Lower leg skin (tissue), 4 donors: Measurements from ENCODE around the gene LASP1NB.
"Not testable (repeated sequence)": the region's sequence is repeated elsewhere in the genome, so short reads cannot be mapped to it uniquely, and the experiment has no call there.

Source experiments
- DNase-seq, 2 donors: peaks; one replicate each; pipeline ENCODE4 v3.0.0-alpha.2; 2019; ENCODE audit warnings: low spot score in 2 of 2
- H3K4me3 ChIP-seq: fragments of 200-600 bp; sonication (generic); 2 replicates; pipeline ENCODE4 v1.5.1; 2017; ENCODE audit warnings: mild to moderate bottlenecking, low read depth; ENCODE audit not compliant: poor library complexity, severe bottlenecking
- CTCF ChIP-seq, 3 donors: fragments of 450-650 bp; IDR thresholded peaks; one replicate each; pipeline ENCODE4 v1.5.1; 2016; ENCODE audit warnings: antibody characterized with exemption in 3 of 3, mild to moderate bottlenecking in 3 of 3, moderate library complexity in 2 of 3
- POLR2A ChIP-seq, 2 donors: fragments of 450-650 bp; IDR thresholded peaks; one replicate each; pipeline ENCODE4 v1.6.1; 2016 to 2017; ENCODE audit warnings: antibody characterized with exemption in 2 of 2, mild to moderate bottlenecking in 1 of 2, moderate library complexity in 1 of 2
- WGBS, 2 donors: methylation state at CpG; one replicate each; pipeline ENCODE4 v1.1.5; 2018; 5-methylcytosine and 5-hydroxymethylcytosine counted together
- intact Hi-C: fragments of 100-400 bp; cut with DNase I; formaldehyde crosslinking; loops from one replicate; pipeline ENCODE4 v1.15.0; 2023; ENCODE audit warnings: low total_unique reads

The LASP1NB gene

DNA sequence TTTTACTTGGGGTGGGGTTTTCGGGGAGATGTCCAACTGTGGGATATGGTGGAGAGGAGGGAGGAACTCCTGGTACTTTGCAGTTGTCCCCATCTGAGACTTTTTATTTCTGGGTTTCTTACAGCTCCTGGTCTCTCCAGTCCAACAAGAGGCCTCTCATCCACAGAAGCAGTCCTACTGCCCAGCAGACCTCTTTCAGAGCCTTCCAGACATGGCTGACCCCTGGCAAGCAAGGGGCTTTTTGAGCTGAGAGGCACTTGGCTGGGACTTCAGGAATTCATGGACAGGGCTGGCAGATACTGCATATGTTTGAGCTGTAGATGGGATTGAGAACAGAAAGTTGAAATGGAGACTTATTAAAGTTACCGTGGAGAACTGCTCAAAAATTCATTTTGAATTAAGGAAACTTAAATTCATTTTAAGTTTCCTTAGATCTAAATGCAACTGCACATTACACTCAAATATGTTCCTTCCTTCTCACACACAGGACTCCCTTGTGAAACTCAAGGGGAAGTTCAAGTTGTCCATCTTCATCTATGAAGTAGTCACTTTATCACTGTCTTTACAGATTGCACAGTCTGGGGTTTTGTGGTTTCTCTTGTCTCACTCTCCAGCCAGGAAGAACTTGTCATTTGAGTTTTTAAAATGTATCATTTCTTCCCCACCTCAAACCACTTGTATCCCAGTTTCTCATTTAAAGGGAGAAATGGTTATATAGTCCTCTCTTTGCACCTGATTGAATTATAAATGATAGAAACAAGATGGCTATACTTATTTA, 1.1 kb downstream of the LASP1NB start:
- WGBS, 2 donors, result 59 to 69% methylated on average over 2 of the region's 2 CpGs
- intact Hi-C loops, result no loop called here
- DNase-seq, result peak; percentile 10 to 57
- TF ChIP-seq CTCF (IDR thresholded peaks at IDR 0.05) (no peak), POLR2A (IDR thresholded peaks at IDR 0.05) (no peak)
- H3K4me3 ChIP-seq, result no peak overlapping the region

- intact Hi-C loops, DNase-seq, H3K4me3 ChIP-seq: not testable (repeated sequence)
- whole genome bisulfite sequencing, 2 donors, result 94 to 100% methylated on average over 2 to 15 of the region's 36 CpGs
Measured at GRCh38 chr17:38930782-38931181, 5.4 kb downstream of the LASP1NB start.

DNA sequence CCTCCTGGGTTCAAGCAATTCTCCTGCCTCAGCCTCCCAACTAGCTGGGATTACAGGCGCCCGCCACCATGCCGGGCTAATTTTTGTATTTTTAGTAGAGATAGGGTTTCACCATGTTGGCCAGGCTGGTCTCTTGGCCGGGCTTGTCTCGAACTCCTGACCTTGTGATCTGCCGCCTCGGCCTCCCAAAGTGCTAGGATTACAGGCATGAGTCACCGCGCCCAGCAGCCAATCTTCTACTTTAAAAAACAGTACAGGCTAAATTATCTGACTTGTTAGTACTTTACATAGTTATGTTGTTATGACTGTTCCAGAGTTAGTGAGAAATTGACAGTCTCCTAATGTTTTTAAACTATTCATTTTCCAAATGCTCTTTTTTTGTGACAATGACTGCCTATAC, 8.5 kb downstream of the LASP1NB start:
- DNase-seq, result peak in 1 of 2 donors; percentile 60
- 69 to 79% methylated on average over 9 of the region's 9 CpGs for WGBS, 2 donors
- H3K4me3 ChIP-seq, intact Hi-C loops: not testable (repeated sequence)

DNA sequence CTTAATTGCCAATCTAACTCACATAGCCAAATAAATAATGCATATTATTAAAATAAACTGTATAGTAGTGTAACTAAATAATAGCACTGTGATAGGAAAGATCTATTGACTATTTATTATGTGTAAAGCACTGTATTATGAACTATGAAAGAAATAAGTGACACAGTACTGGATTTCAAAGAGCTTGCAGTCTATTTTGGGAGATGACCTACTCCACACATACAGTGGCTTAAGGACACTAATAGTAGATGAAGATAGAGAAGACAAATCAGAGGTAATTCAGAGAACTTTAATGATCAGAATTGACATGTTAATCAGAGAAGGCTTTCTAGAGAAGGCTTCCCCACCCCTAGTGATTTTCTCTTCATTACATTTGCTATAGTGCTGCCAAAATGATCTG, 14.6 kb downstream of the LASP1NB start:
- DNase-seq, result no peak

GRCh38 chr17:38940404-38940803, 15.0 kb downstream of the LASP1NB start:
- TF ChIP-seq POLR2A (IDR thresholded peaks at IDR 0.05) (no peak), CTCF (IDR thresholded peaks at IDR 0.05) (no peak)
- no peak for DNase-seq
- H3K4me3 ChIP-seq, result no peak overlapping the region
- WGBS, 2 donors, result 94 to 100% methylated on average over 1 of the region's 1 CpG
- intact Hi-C loops, result no loop called here

More for the DNA sequence above, 14.6 kb downstream of the LASP1NB start:
- TF ChIP-seq POLR2A (IDR thresholded peaks at IDR 0.05) (no peak), CTCF (IDR thresholded peaks at IDR 0.05) (no peak)
- intact Hi-C loops, result no loop called here
- no peak overlapping the region for H3K4me3 ChIP-seq

DNA sequence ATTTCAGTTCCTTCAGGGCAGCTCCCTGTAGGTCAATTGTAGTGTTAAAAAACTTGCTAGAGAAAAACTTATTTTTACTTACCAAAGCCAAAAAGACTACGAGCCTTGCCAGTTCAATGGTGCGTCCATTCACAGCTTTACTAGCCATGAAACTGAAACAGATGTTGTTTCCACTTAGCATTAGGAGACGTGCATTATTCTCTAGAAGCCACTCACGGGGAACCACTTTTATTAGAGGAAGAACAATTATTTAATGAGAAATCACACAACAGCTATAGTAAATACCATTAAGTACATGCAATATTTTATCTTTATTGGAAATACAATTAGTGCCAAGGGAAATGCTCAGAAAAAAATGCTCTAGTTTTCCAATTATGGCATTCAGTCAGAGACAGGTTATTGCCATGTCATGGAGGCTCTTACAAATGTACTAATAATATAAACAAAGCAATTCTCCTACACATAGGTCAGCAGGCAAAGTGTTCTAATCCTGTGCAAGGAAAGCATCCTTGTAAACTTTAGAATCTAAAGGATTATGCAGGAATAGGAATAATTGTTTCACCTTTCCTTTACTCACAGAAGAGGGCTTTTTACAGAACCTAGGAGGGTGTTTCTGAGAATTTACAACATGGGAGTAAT, 17.4 kb downstream of the LASP1NB start:
- H3K4me3 ChIP-seq, result no peak overlapping the region
- WGBS, 2 donors, result 49 to 55% methylated on average over 4 of the region's 4 CpGs
- DNase-seq, result no peak
- no peak for TF ChIP-seq POLR2A (IDR thresholded peaks at IDR 0.05)
- no peak for TF ChIP-seq CTCF (IDR thresholded peaks at IDR 0.05)
- intact Hi-C loops, result no loop called here

DNA sequence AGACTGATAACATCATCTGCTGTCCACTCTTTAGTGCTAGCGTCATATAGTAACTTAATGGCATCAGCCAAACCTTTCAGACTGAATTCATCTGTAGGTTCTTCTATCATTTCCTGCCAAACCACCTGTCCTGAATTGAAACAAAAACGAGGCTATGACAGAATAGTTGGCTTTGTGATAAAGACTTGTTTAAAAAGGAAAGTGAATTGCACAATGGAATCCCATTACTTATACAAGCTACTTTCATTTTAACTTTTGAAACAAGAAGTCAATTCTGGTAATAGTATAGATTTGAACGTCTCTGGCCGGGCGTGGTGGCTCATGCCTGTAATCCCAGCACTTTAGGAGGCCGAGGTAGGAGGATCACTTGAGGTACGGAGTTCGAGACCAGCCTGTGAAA, 18.2 kb downstream of the LASP1NB start:
- TF ChIP-seq CTCF (IDR thresholded peaks at IDR 0.05), result no peak
- TF ChIP-seq POLR2A (IDR thresholded peaks at IDR 0.05), result no peak
- intact Hi-C loops, result no loop called here
- no peak for DNase-seq
- 62 to 65% methylated on average over 8 of the region's 8 CpGs for WGBS, 2 donors
- no peak overlapping the region for H3K4me3 ChIP-seq
